Endothelial cell (in vitro differentiated cells): ENCODE results near the gene U2AF1L4. TPM values are rescaled to one million over a fixed set of nuclear protein-coding genes. Genes with fewer than 3 reads are reported as not detected.

ENCODE experiments used
- DNase-seq: peaks from one replicate; pipeline ENCODE4 v3.0.0; 2021; ENCODE audit warnings: low spot score
- H3K27ac Mint-ChIP-seq: one replicate; pipeline ENCODE4 v1.8.0; 2021; ENCODE audit warnings: mixed read lengths, inconsistent platforms; ENCODE audit not compliant: unreplicated experiment
- H3K27me3 Mint-ChIP-seq: one replicate; pipeline ENCODE4 v1.8.0; 2021; ENCODE audit warnings: mild to moderate bottlenecking, moderate library complexity, mixed read lengths, inconsistent platforms; ENCODE audit not compliant: unreplicated experiment
- H3K36me3 Mint-ChIP-seq: one replicate; pipeline ENCODE4 v1.8.0; 2021; ENCODE audit warnings: mild to moderate bottlenecking, low read depth, mixed read lengths, inconsistent platforms; ENCODE audit not compliant: unreplicated experiment
- H3K4me1 Mint-ChIP-seq: one replicate; pipeline ENCODE4 v1.8.0; 2021; ENCODE audit warnings: mild to moderate bottlenecking, mixed read lengths, inconsistent platforms; ENCODE audit not compliant: unreplicated experiment
- H3K4me3 Mint-ChIP-seq: one replicate; pipeline ENCODE4 v1.8.0; 2021; ENCODE audit warnings: mild to moderate bottlenecking, mixed read lengths, inconsistent platforms; ENCODE audit not compliant: unreplicated experiment
- H3K9me3 Mint-ChIP-seq: one replicate; pipeline ENCODE4 v1.8.0; 2021; ENCODE audit warnings: mixed read lengths, inconsistent platforms; ENCODE audit not compliant: unreplicated experiment
- CTCF ChIP-seq: fragments of 200-600 bp; sonication (generic); IDR thresholded peaks from one replicate; pipeline ENCODE4 v1.5.0; 2021; ENCODE audit warnings: antibody characterized with exemption; ENCODE audit not compliant: unreplicated experiment
- long read RNA-seq: library from polyadenylated mRNA; unstranded; transcript quantifications from one replicate; pipeline ENCODE4 v2.0.0, GENCODE V29; 2020; ENCODE audit not compliant: unreplicated experiment
- total RNA-seq: library from RNA; stranded (reverse); fragmentation: NEBNext Ultra II Directional; extraction: Animal tissue kit (Norgen Biotek cat#: 25700); gene quantifications from one replicate; pipeline ENCODE4 v1.2.1, GENCODE V29; 2021; ENCODE audit not compliant: unreplicated experiment

Gene U2AF1L4
- total RNA-seq = 12.0 TPM
- long read RNA-seq, partial matches to known transcripts = 2 of 9 reads
- long read RNA-seq, other reads (novel, unspliced or antisense) = 5 of 9 reads

GRCh38 chr19:35745328-35746086, at the start of gene U2AF1L4, which contains the start of gene PSENEN:
Gene U2AF1L4, minus strand, starts transcription at chr19:35745418. Its CDS starts 27 bp downstream, at chr19:35745391.
Gene PSENEN, plus strand, starts transcription at chr19:35745651. Its CDS starts 280 bp downstream, at chr19:35745931.
- H3K36me3 Mint-ChIP-seq = peaks cover 11% of the 10 kb centered on the region
- peak within 1 kb of the TSS; percentile 99 for H3K27ac Mint-ChIP-seq
- peaks cover 20% of the 10 kb centered on the region for H3K27me3 Mint-ChIP-seq
- H3K4me3 Mint-ChIP-seq = peak within 1 kb of the TSS; percentile 98
- peaks cover 41% of the 10 kb centered on the region for H3K4me1 Mint-ChIP-seq
- H3K9me3 Mint-ChIP-seq = no peaks in the 10 kb centered on the region
- peak; percentile 93 for DNase-seq
- no peak for TF ChIP-seq CTCF

GRCh38 chr19:35793381-35794165, 48.4 kb upstream of the U2AF1L4 start:
- H3K9me3 Mint-ChIP-seq = no peaks in the 10 kb centered on the region
- no peaks in the 10 kb centered on the region for H3K36me3 Mint-ChIP-seq
- H3K27ac Mint-ChIP-seq = no peak overlapping the region
- H3K4me3 Mint-ChIP-seq = no peak overlapping the region
- no peaks in the 10 kb centered on the region for H3K4me1 Mint-ChIP-seq
- no peak for TF ChIP-seq CTCF
- DNase-seq = no peak
- H3K27me3 Mint-ChIP-seq = peaks cover 14% of the 10 kb centered on the region

- no peak for DNase-seq
These were observed 47.7 kb upstream of the U2AF1L4 start for GRCh38 chr19:35792888-35793287.

GRCh38 chr19:35792312-35792711, 47.1 kb upstream of the U2AF1L4 start:
- DNase-seq = no peak
- Mint-ChIP-seq H3K9me3 (no peaks in the 10 kb centered on the region), H3K4me3 (no peak overlapping the region), H3K27me3 (peaks cover 11% of the 10 kb centered on the region), H3K27ac (no peak overlapping the region), H3K36me3 (no peaks in the 10 kb centered on the region), H3K4me1 (no peaks in the 10 kb centered on the region)
- no peak for TF ChIP-seq CTCF

More at GRCh38 chr19:35792888-35793287, 47.7 kb upstream of the U2AF1L4 start:
- H3K4me1 Mint-ChIP-seq = no peaks in the 10 kb centered on the region
- H3K27ac Mint-ChIP-seq = no peak overlapping the region
- peaks cover 11% of the 10 kb centered on the region for H3K27me3 Mint-ChIP-seq
- TF ChIP-seq CTCF = no peak
- no peaks in the 10 kb centered on the region for H3K9me3 Mint-ChIP-seq
- H3K4me3 Mint-ChIP-seq = no peak overlapping the region
- H3K36me3 Mint-ChIP-seq = no peaks in the 10 kb centered on the region
